HG03520 (cell line): ENCODE data around the gene MAGEB6.
"Not testable (repeated sequence)": the region's sequence is repeated elsewhere in the genome, so short reads cannot be mapped to it uniquely, and the experiment has no call there.

Source experiments
- ATAC-seq: cut with Tn5 transposase; IDR thresholded peaks from one replicate; pipeline ENCODE4 v1.9.1; 2021; ENCODE audit warnings: mild to moderate bottlenecking, moderate library complexity; ENCODE audit not compliant: unreplicated experiment

MAGEB6 gene, protein sequence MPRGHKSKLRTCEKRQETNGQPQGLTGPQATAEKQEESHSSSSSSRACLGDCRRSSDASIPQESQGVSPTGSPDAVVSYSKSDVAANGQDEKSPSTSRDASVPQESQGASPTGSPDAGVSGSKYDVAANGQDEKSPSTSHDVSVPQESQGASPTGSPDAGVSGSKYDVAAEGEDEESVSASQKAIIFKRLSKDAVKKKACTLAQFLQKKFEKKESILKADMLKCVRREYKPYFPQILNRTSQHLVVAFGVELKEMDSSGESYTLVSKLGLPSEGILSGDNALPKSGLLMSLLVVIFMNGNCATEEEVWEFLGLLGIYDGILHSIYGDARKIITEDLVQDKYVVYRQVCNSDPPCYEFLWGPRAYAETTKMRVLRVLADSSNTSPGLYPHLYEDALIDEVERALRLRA

GRCh38 chrX:26192204-26192603, at the start of gene MAGEB6:
Gene MAGEB6, plus strand, starts transcription at chrX:26192440. Its CDS starts 1,407 bp downstream, at chrX:26193847.
- ATAC-seq, result no peak

DNA sequence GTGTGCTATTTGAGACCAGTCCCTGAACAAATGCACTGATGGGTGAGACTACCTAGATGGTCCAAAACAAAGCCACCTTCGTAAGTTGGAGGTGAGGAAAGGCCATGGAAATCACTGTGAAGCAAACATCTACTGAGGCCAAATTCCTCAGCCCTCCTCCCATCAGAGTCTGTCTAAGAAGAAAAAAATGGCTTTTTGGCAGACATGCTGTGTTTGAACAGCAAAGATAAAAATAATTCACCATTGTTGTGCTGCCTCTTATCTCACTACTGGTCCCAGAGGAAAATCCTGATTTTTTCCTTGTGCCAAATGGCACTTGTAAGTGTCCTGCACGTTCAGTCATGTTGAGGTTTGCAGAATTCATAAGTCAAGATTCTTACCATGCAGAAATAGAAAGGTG, 46.2 kb upstream of the MAGEB6 start:
- no peak for ATAC-seq

DNA sequence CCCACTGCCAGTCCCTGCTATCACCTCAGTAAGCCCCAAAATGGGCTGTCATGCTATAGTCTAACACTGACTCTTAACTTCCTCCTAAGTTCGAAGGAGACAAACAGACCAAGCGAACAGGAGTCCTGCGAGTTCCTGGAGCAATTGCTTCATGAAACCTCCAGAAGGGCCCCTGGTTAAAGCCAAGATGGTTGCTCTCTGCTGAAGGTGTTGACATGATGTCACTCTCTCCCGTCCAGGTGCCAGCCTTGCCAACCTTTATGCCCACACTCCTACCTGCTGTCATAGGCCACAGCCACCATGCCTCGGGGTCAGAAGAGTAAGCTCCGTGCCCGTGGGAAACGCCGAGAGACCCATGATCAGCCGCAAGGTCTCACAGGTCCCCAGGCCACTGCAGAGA, 31.9 kb upstream of the MAGEB6 start, which contains the start of gene MAGEB6B:
MAGEB6B (plus strand) TSS at position 301 of the 400 bp plus-strand sequence; CDS start at position 301, 0 bp downstream.
- no peak for ATAC-seq

DNA sequence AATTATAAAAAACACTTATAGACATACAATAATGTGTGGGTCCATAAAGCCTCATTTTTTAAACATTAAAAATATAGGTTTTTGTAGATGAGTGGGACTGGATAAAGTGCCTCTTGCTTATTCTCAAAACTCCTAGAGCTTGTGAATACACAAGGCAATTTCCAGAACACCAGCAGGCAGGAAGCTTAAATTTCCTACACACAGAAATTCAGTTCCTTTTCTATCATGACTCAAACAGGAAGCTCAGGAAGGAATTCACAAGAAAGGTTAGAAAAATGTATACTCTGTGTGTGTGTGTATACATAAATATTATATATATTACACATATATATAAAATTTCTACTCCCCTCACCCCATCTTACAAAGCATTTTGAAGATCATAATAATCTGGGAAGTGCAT, 11.3 kb downstream of the MAGEB6 start:
- ATAC-seq, result no peak

GRCh38 chrX:26204717-26205116, 12.5 kb downstream of the MAGEB6 start:
- ATAC-seq, result not testable (repeated sequence)

DNA sequence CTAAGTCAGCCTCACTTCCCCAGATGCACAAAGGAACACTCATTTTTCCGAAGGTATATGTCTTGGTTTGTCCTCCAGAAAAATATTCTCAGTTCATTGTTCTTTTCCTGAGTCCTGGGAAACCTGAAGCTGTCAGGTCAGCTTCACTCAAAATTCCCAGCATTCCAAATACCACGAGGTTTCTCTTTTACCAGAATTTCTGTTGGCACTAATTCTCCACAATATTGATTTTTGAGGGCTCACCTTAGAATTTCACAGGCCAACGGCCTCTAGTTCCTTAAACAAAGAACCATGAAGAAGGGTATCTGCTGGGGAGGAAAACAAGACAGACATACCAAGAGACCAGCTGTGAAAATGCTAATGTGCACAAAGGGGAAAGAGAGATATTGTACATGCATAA, 15.8 kb downstream of the MAGEB6 start:
- no peak for ATAC-seq

DNA sequence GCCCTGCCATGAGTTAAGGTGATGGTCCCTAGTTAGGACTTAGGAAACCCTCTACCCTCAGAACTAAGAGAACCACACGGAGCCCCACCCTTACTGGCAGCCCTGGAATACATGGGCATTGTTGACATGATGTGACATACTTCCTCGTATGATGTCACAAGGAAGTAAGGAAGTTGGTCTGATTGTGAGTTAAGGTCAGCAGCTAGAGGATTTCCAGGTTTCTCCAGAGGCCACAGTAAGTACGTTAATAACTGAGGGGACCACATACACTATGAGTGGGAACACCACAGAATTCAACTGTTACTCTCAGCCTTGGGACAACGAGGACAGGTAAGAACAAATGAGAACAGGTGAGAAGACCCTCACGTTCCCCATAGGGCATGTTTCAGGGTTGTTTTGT, 23.6 kb downstream of the MAGEB6 start, which contains the start of gene MAGEB5:
MAGEB5 (plus strand) TSS at position 301 of the 400 bp plus-strand sequence. CDS start 1,133 bp downstream, outside the sequence.
- no peak for ATAC-seq

GRCh38 chrX:26219351-26219750, 27.1 kb downstream of the MAGEB6 start:
- no peak for ATAC-seq

DNA sequence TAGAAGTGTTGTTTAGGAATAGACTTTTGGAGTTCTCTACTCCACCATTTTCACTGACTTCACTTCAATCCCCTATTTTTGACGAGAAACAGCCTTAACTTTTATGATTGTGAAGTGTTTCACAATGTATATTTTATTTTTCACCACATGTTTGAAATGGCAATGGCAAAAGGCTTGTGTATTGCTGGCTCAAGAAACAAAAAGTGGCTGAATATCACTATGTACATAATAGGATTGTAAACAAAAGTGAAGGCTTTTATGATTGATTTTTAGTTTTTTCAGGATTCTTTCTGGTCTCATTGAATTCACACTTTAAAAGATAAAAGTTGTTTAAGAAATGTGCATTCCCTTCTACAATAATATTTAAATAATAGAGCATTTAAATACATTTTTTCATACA, 41.9 kb downstream of the MAGEB6 start:
- no peak for ATAC-seq
